ENCODE measurements around the gene PWWP2B.
A peak's percentile ranks its signal among the peaks of the same experiment; 100 is the strongest.
"Not testable (repeated sequence)": the region's sequence is repeated elsewhere in the genome, so short reads cannot be mapped to it uniquely, and the experiment has no call there.

The PWWP2B gene

DNA sequence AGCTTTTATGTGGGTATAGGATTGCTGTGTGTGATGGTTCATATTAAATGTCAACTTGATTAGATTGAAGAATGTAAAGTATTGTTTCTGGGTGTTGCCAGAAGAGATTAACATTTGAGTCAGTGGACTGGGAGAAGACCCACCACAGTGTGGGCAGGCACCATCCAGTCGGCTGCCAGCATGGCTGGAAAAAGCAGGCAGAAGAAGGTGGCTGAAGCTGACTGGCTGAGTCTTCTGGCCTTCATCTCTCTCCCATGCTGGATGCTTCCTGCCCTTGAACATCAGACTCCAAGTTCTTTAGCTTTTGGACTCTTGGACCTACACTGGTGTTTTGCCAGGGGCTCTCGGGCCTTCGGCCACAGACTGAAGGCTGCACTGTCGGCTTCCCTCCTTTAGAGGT, 16.0 kb upstream of the PWWP2B start:
- not testable (repeated sequence) for DNase-seq (ENCODE audit: low read depth in 2 of 2)

DNA sequence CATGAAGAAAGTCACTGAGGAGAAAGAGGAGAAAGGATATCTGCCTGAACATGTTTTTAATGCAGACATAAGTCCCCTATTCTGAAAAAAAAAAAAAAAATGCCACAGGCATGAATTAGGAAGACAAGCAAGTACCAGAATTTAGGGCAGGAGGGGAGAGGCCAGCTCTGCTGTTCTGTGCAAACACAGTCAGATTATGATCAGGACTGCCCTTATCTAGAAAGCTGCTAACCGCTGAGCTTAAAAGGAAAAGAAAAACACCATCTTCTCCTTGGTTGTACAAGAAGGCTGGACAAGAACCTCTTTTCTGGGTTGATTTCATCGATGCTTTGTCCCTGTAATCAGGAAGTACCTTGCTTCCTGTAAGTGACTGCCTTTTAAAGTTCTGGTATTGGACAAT, 15.3 kb upstream of the PWWP2B start:
- no peak for DNase-seq (ENCODE audit: low read depth in 2 of 2)

DNA sequence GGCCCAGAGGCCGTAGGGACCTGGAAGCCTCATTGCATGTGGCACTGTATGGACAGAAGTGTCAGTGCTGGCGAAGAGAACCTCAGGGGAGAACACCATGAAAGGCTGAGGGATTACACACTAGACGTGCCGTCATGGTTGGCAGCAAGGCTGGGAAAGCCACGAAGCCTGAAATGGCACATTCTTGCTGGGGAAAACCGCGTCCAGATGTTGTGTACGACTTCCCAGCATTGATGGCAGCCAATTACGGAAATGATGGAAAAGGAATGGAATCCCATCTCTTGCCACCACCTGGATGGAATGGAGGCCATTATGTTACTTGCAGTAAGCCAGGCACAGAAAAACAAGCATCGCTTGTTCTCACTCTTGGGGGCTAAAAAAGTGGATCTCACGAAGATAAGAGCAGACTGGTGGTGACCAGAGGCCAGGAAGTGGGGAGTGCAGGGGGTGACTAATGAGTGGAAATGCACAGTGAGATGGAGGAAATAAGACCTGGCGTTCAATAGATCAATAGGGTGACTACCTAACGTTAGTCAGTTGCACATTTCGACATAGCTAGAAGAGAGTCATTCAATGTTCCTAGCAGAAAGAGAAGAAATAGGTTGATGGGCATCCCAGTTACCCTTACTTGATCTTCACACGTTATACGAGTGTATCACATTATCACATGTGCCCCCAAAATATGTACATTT, 14.6 kb upstream of the PWWP2B start:
- no peak for DNase-seq (ENCODE audit: low read depth in 2 of 2)

DNA sequence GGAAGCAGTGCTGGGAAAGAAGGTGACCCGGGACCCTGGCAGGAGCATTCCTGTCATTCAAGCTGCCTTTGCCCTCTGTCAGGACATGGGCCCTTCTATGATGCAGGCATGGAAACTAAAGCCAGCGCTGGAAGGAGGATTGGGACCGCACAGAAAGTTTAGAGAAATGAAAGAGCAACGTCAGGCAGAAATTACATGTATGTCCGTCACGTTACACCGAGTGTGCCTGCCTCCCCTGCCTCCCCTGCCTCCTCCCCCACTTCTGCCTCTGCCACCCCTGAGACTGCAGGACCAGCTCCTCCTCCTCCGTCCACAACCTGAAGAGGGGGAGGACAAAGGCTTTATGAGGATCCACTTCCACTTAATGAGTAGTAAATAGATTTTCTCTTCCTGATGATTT, 13.9 kb upstream of the PWWP2B start:
- DNase-seq (ENCODE audit: low read depth in 2 of 2): no peak

DNA sequence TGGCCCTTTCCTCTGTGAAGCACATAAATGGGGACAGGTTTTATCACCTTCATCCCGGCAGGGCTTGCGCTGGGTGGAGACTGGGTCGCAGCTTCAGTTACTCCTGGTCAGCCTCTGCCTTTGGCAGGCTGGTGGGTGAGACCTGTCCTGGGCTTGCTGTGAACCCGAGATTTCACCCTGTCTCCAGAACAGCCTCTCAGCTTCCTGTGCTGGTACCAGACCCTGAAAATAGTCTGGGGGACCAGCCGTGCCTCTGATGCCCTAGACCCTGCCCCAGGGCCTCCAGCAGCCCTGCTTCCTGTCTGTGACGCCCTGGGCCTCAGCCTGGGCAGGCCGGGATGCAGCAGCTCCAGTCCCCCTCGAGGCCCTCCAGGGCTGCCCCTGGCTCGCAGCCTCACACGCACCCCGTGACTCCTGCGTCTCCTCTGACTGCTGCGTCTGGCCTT, 13.2 kb upstream of the PWWP2B start:
- no peak for DNase-seq (ENCODE audit: low read depth in 2 of 2)

DNA sequence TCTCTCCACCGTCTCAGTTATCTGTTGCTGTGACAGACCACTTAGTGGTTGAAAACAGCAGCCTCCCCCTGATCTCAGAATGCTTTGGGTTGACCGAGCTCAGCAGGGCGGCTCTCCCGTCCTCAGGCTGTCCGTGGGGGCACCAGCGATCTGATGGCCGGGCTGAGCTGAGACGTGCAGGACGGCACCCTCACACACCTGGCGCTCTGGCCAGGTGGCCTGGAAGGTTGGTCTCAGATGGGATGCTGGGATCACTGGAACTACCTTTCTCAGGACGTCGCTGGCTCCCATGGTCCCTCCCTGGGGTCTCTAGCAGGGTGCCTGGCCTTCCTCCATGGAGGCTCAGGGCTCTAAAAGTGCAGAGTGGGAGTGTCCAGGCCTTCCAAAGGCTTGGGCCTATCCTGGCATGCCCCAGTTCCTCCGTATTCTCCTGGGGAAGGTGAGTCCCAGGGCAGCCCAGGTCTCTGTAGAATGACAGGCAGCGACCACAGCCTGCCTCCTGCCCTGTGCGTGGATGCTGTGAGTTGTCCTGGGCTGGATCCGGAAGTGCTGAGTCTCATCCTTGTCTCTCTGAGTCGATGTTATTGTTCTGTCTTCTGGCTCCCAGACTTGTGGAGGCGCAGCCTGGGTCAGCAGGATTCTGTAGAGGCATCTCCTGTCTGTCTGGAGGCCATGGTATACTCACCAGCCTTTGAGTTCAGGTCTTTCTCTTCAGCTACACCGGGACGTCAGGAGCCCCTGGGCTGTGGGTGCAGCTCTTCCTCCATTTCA, 12.2 kb upstream of the PWWP2B start:
- DNase-seq (ENCODE audit: low read depth in 2 of 2): no peak

DNA sequence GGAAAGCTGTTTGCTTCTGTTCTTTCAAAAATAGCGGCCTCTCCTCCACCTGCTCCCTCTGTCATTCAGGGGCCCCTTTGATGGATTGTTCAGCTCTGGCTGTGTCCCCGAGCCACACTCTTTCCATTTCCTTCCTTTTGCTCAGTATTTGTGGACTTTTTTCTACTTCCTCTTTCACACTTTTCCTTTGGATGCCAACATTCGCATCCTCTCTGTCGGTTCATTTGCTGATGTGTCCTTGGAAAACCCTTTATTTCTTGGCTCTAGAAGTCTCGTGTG, 11.7 kb upstream of the PWWP2B start:
- no peak for DNase-seq (ENCODE audit: low read depth in 2 of 2)

DNA sequence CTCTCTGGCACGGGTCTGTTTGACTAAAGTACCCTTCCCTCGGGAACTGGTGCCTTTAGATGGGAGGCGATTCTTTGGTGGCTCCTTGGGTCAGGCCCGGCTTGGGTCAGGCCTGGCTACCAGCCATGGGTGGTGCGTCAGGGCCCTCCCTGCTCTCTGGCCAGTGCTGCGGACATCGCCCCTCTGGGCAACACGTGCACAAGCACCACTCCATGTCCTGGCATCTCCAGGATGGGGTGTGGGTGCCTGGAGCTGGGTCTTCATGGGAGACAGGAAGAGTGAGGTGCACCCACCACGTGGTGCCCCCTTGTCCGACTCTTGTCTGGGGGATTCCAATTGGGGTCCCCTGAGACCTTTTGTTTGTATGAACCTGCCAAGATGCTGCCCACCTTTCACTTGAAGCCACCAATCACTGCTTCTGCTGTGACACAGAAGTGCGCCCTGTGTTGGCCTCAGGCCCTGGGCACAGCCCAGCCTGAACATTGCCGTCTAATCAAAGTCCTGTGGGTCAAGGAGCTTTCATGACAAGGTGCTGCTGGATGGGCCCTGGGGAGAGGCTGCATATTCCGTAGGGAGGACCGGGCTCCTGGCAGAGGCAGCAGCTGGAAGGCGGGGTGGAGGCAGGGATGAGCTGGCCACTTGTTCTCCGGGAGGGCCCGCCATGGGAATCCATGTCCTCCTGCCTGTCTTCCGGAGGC, 11.1 kb upstream of the PWWP2B start:
- no peak for DNase-seq (ENCODE audit: low read depth in 2 of 2)

DNA sequence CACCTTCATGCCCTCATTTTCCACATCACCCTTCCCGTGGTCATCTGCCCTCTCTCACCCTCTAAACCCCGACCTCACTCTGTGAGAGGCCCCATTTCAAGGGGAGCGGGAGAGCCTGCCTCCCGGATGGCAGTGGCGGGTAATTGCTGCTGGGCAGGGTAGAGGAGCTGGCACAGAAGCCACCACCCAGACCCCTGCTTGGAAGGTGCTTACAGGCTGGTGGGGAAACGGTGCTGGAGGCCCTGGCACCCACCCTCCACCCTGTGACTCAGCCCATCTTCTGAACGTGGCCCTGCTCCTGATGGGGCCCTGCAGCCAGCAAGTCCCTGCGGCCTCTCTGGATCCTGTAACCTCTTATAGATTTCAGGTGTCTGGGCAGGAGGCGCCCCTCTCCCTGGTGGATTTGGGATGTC, 10.6 kb upstream of the PWWP2B start:
- no peak for DNase-seq (ENCODE audit: low read depth in 2 of 2)

DNA sequence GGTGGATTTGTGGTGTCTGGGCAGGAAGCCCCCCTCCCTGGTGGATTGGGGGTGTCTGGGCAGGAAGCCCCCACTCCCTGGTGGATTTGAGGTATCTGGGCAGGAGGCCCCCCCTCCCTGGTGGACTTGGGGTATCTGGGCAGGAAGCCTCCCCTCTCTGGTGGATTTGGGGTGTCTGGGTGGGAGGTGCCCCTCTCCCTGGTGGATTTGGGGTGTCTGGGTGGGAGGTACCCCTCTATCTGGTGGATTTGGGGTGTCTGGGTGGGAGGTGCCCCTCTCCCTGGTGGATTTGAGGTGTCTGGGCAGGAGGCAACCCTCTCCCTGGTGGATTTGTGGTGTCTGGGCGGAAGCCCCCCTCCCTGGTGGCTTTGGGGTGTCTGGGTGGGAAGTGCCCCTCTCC, 10.1 kb upstream of the PWWP2B start:
- not testable (repeated sequence) for DNase-seq (ENCODE audit: low read depth in 2 of 2)

DNA sequence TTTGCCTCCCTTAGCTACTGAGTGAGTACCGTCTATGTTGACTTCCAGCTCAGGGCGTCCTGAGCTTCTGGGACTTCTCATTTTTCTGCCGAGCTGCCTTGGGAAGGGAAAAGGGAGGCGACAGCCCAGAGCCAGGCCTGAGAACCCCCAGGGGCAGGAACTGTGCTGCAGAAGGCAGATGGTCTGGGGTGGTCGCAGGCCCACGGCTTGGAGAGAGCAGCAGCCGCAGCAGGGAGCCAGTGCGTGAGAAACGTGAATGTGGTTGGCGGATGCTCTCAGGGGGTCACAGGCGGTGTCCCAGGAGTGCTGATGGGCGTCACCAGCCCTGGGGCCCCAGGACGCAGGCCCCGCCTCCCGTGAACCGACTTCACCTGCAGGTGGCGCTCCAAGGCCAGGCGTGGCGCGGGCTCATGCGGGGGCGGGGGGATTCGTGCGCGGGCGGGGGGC, 9.2 kb upstream of the PWWP2B start:
- DNase-seq (ENCODE audit: low read depth in 2 of 2): peak; percentile 46 to 71

DNA sequence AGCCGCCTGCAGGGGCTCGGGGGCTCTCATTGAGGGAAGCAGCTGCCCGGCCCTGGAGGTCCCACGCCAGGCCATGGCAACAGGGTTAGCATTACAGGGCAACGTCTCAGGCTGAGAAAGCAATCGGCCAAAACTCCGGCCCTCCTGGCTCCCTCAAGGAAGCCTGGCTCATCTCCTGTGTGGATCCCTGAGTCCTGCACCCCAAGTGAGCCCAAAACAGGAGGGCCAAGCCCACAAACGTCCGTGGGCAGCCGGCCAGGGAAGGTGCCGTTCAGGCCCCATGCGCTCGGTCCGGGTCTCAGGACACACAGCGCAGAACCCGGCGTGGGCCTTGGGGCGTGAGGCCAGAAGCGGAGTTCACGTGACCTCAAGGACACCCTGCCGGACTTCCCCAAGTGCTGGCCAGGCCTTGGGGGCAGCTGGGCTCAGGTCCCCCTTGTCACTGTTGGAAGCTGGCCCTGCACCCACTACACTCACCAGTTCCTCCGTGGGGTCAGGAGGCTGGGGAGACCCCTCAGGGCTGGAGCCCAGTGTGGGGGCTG, 8.0 kb upstream of the PWWP2B start:
- no peak for DNase-seq (ENCODE audit: low read depth in 2 of 2)

DNA sequence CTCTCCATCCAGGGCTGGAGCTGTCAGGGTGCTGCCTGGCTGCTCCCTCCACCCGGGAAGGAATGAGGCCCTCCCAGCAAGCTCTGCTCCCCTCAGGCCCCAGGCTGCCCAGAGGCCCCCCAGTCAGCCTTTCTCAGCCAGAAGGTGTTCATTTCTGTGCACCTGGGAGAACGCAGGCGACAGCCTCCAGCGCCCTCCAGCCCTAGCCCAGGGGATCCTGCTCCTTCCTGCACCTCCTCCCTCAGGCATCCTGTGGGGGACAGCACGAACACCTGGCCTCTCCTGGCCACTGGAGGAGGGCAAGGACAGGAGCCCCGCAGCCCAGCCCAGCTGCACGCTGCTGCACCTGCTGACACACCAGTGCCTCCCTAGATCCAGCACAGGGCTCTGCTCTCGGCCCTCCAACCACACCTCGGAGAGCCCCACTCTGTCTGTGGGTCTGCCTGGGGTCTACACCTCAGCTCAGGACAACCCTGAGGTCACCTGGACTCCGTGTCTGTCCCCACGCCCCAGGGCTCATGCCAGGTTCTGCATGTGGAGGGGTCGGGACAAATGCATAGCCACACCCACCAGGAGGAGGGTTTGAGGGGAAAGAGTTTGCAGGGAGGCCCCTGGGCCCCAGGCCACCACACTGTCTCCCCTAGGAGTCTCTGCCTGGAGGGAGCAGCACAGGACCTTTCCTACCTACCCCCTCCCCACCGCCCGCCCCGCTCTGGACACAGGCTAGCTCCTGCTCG, 7.4 kb upstream of the PWWP2B start:
- no peak for DNase-seq (ENCODE audit: low read depth in 2 of 2)

DNA sequence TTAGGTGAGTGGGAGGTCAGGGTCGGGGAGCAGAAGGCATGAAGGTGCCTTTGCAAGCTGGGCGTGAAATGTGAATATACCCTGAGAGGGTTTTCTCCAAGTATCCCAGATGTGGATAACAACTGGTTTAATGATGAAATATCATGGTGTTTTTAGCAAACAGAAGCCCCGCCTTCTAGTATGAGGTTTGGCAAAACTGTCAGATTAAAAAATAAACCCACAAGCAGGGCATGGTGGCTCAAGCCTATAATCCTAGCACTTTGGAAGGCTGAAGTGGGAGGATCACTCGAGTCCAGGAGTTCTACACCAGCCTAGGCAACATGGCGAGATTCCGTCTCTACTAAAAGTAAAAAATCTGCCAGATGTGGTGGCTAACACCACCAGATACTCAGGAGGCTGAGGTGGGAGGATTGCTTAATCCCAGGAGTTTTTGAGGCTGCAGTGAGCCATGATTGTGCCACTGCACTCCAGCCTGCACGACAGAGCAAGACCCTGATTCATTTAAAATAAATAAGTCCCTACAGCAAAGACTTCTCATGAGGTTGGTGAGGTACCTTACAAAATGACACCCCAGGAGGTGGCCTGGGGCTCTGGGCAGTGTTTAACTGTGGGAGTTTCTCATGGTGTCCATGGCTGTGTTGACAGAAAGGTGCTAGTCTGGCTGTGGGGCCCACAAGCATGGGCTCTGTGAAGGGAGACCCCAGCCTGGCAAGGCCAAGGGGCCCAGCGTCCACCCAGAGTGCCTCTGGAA, 6.7 kb upstream of the PWWP2B start:
- no peak for DNase-seq (ENCODE audit: low read depth in 2 of 2)

DNA sequence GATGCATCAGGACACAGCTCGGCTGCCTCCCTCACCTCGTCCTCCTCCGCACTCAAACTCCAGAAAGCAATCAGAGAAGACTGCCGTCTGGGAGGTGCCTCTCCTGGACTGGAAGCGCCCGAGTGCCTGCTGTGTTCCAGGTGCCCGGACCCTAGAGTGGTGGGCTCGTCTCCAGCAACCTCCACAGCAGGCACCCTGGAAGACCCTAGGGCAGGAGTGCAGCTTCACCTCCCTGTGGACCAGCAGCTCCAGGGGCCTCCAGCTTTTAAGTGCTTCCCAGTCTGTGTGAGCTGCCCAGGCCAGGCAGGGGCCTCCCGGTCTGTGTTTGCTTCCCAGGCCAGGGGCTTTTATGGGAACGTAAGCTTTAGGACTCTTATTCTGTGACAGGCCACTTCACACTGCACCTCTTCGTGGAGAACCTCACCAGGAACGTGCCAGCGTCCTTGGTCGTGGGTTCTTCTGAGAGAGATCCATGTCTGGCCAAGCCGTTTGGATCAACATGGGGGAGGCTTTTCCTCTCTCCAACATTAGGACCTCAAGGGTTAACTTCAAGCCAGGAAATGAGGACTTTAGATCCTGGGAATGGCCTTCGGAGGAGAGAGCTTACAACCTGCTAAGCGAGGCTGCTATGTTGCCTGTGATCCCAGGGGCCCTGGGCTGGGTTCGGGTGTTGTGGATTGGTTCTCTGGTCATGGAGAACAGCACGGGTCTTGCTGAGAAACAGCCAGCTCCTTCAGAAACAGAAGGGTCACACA, 5.9 kb upstream of the PWWP2B start:
- DNase-seq (ENCODE audit: low read depth in 2 of 2): no peak

DNA sequence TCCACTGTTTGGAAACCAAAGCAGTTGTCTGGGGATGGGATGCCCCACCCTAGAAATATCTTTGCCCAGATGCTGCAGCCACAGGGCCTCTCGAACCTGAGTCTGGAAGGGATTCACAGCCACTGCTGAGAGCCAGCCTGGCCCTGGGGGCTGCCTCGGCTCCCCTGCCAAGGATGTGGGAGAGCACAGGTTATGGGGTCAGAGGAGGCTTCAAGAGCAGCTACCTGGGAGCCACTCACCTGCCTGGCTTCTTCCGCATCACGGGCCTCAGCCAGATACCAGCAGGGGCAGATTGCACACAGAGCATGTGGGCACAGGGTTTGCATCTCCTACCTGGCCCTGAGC, 5.4 kb upstream of the PWWP2B start:
- DNase-seq (ENCODE audit: low read depth in 2 of 2): no peak

DNA sequence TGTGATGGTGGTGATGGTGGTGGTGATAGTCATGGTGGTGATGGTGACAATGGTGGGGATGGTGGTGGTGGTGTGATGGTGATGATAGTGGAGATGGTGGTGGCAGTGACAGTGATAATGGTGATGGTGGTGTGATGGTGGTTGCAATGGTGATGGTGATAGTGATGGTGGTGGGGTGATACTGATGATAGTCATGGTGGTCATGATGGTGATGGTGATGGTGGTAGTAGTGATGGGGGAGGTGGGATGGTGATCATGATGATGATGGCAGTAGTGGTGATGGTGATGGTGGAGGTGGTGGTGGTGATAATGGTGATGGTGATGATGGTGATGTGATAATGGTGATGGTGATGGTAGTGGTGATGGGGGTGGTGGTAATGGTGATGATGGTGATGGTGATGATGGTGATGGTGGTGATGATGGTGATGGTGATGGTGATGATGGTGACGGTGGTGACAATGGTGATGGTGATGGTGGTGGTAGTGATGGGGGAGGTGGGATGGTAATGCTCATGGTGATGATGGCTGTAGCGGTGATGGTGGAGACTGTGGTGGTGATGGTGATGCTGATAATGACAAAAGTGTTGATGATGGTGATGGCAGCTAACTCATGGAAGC, 4.7 kb upstream of the PWWP2B start:
- DNase-seq (ENCODE audit: low read depth in 2 of 2): no peak

DNA sequence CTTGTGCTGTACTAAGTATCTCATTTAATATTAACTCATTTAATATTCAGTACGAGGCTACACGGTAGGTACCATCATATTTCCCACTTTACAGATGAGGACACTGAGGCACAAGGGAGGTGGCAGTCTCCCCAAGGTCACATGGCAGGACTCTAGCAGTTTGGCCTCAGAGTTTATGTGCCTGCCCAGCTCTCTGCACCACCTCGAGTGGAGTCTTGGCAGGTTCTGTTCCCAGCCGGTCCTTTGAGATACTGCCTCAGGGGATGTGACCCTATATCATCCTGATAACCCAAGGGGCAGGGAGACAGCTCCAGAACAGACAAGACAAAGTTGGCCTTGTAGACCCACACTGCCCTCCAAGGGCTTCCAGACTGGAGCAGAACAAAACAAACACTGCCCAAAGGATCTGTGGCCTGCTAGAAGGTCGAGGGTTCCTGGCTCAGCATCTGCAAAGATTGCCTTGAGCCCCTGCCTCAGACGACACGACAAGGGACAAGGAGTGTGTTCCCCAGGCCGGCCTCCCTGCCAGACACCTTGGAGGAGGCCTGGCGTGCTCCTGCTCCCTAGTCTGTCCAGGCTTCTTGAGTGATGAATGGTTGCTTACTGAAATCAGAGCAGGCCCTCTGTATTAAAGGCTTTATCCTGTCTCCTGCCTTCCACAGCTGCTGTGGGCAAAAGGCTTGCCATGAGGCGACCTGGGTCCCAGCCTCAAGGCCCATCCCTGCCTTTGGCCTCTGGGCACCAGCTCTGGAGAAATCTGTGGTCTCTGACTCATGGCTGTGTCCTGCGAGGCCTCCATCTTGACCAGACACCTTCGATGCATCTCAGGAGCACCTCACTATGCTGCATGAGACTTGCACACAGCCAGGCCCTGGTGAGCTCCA, 3.9 kb upstream of the PWWP2B start:
- no peak for DNase-seq (ENCODE audit: low read depth in 2 of 2)

DNA sequence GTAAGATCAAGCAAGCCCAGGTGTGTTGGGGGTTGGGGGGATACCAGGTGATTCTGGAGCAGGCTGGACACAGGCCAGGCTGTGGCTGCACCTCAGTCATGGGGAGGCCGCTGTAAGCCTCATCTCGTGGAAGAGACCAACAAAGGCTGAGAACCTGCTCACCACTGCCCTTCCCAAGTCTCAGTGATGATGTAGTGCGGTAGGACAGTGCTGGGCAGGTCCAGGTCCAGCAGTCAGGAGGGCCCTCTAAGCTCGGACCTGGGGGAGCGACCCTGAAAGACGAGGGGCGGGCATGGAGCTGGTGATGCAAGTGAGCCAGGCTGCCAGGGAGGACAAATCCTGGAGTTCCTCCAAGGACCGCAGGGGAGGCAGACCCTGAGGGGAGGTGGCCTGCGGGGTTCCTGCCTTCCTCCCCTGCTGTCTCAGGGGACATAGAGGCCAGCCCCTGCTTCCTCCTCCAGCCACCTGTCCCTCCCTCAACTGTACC, 3.3 kb upstream of the PWWP2B start:
- no peak for DNase-seq (ENCODE audit: low read depth in 2 of 2)
